ENCODE data around the gene NBEAL2.

DNA sequence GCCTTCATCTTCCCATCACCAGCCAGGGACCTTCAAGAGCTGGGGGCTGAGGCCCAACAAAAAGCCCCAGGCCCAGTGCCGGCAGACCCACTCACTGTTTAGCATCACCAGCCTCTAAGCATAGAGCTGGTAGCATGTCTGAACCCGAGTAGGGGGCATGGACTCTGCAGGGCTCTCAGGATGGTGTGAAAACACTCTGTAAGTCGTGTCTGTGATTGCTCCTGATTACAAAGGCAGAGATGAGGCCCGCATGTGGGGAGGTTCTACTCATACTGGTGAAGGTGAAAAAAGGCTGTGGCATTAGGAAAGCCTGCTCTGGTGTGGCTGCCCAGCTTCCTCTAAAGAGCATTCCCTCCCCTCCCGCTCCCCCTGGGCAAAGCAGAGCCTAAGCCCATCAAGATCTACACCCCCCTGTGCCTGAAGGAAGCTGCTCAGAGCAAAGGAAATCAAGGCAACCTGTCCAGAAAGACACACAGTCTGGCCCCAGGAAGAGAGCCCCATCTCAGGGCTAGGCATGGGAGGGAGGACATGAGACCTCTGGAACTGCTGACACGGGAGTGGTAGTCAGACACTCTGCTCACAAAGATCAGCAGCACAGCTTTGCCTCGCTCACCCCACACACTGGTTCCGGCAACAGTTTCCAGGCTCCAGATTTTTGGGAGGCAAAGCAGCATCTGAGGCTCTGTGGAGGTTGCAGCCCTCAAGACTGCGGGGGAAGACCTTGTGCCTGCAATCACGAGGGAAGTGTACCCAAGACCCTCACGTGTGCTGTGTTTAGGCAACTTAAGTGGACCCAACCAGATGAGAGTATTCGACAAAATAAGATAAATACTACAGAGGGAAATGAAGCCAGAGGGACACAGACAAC, 39.7 kb upstream of the NBEAL2 start:
- TF ChIP-seq SP3 (tag by site-specific recombination; IDR thresholded peaks at IDR 0.05) (no peak), ZNF132 (tag by site-specific recombination; IDR thresholded peaks at IDR 0.05; ENCODE audit: borderline replicate concordance) (no peak), ELK4 (IDR thresholded peaks at IDR 0.05; ENCODE audit: borderline replicate concordance, low read depth, low read length) (no peak), ZNF23 (tag by site-specific recombination; IDR thresholded peaks at IDR 0.05; ENCODE audit: borderline replicate concordance) (no peak), ZNF776 (tag by site-specific recombination; IDR thresholded peaks at IDR 0.05; ENCODE audit: borderline replicate concordance) (no peak), ZNF843 (tag by site-specific recombination; IDR thresholded peaks at IDR 0.05) (no peak), CTCF (tag by site-specific recombination; IDR thresholded peaks at IDR 0.05) (no peak), ZNF324 (tag by site-specific recombination; IDR thresholded peaks at IDR 0.05) (no peak), ZNF274 (IDR thresholded peaks at IDR 0.05; ENCODE audit: low read length) (no peak), ZNF274 (tag by site-specific recombination; IDR thresholded peaks at IDR 0.05; ENCODE audit: borderline replicate concordance) (no peak), PRDM2 (tag by site-specific recombination; IDR thresholded peaks at IDR 0.05; ENCODE audit: borderline replicate concordance) (no peak), SETDB1 (IDR thresholded peaks at IDR 0.05; ENCODE audit: insufficient read length, low read length) (no peak)
- TF ChIP-seq, protein P1, sequence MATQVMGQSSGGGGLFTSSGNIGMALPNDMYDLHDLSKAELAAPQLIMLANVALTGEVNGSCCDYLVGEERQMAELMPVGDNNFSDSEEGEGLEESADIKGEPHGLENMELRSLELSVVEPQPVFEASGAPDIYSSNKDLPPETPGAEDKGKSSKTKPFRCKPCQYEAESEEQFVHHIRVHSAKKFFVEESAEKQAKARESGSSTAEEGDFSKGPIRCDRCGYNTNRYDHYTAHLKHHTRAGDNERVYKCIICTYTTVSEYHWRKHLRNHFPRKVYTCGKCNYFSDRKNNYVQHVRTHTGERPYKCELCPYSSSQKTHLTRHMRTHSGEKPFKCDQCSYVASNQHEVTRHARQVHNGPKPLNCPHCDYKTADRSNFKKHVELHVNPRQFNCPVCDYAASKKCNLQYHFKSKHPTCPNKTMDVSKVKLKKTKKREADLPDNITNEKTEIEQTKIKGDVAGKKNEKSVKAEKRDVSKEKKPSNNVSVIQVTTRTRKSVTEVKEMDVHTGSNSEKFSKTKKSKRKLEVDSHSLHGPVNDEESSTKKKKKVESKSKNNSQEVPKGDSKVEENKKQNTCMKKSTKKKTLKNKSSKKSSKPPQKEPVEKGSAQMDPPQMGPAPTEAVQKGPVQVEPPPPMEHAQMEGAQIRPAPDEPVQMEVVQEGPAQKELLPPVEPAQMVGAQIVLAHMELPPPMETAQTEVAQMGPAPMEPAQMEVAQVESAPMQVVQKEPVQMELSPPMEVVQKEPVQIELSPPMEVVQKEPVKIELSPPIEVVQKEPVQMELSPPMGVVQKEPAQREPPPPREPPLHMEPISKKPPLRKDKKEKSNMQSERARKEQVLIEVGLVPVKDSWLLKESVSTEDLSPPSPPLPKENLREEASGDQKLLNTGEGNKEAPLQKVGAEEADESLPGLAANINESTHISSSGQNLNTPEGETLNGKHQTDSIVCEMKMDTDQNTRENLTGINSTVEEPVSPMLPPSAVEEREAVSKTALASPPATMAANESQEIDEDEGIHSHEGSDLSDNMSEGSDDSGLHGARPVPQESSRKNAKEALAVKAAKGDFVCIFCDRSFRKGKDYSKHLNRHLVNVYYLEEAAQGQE (tag by site-specific recombination; IDR thresholded peaks at IDR 0.05): no peak

Data from HEK293 (cell line).